ENCODE measurements around the gene ANKDD1B. TPM values are rescaled to one million over a fixed set of nuclear protein-coding genes. Genes with fewer than 3 reads are reported as not detected.
"Not testable (repeated sequence)": the region's sequence is repeated elsewhere in the genome, so short reads cannot be mapped to it uniquely, and the experiment has no call there.

ANKDD1B gene
- total RNA-seq (0.98 TPM), polyA plus RNA-seq (ENCODE audit: insufficient read depth in 1 of 8, insufficient read length in 8 of 8, low replicate concordance in 1 of 8) (1 to 10 TPM in 1 of 8 donors, under 1 TPM in 7; 0.46 to 1.3 (median 0.54) TPM)
- long read RNA-seq, donor 1, result 0 reads
- long read RNA-seq, donor 2, result 0 reads
- long read RNA-seq, donor 3, result 0 reads
- long read RNA-seq, donor 4, result 0 reads
- long read RNA-seq, donor 5, result 0 reads
- long read RNA-seq, donor 6, result 0 reads
- long read RNA-seq, donor 7, result 0 reads
- long read RNA-seq, donor 8, result 0 reads
- long read RNA-seq, donor 9, result 0 reads
- long read RNA-seq, donor 10, result 0 reads
- long read RNA-seq, donor 11, result 0 reads

- Histone ChIP-seq H3K36me3 (ENCODE audit: control insufficient read depth, insufficient read depth, low read length) (no peaks in the 10 kb centered on the region), H3K27ac (ENCODE audit: low read length) (peak within 1 kb of the TSS; percentile 30), H3K27me3 (ENCODE audit: control insufficient read depth, insufficient read depth, low read length) (no peaks in the 10 kb centered on the region), H3K4me1 (ENCODE audit: control insufficient read depth, insufficient read depth, low read length) (peaks cover 5% of the 10 kb centered on the region), H3K9me3 (replicated peaks; ENCODE audit: control insufficient read depth, low read depth, low read length) (no peaks in the 10 kb centered on the region), H3K4me3 (ENCODE audit: low read length) (peak within 1 kb of the TSS; percentile 54)
- under 1% methylated on average over 48 of the region's 52 CpGs for WGBS (ENCODE audit: insufficient coverage)
- DNase-seq, result peak; percentile 52
Measured at GRCh38 chr5:75611311-75612225, at the start of gene ANKDD1B. ANKDD1B (plus strand) TSS chr5:75611453; CDS start chr5:75611635, 182 bp downstream.

- not testable (repeated sequence) for H3K4me3 ChIP-seq (ENCODE audit: low read length); H3K9me3 ChIP-seq (replicated peaks; ENCODE audit: control insufficient read depth, low read depth, low read length); H3K36me3 ChIP-seq (ENCODE audit: control insufficient read depth, insufficient read depth, low read length); H3K27me3 ChIP-seq (ENCODE audit: control insufficient read depth, insufficient read depth, low read length); DNase-seq; H3K4me1 ChIP-seq (ENCODE audit: control insufficient read depth, insufficient read depth, low read length)
- WGBS (ENCODE audit: insufficient coverage), result 86% methylated on average over 11 of the region's 15 CpGs
- H3K27ac ChIP-seq (ENCODE audit: low read length), result peak overlapping the region; percentile 83
Measured at GRCh38 chr5:75565991-75566709, 45.1 kb upstream of the ANKDD1B start.

GRCh38 chr5:75566710-75567309, 44.4 kb upstream of the ANKDD1B start:
- DNase-seq, result peak; percentile 96
- peaks cover 4% of the 10 kb centered on the region for H3K36me3 ChIP-seq (ENCODE audit: control insufficient read depth, insufficient read depth, low read length)
- 52% methylated on average over 6 of the region's 6 CpGs for WGBS (ENCODE audit: insufficient coverage)
- H3K27ac ChIP-seq (ENCODE audit: low read length), result peak overlapping the region; percentile 83
- H3K9me3 ChIP-seq (replicated peaks; ENCODE audit: control insufficient read depth, low read depth, low read length), result peaks cover 9% of the 10 kb centered on the region
- H3K27me3 ChIP-seq (ENCODE audit: control insufficient read depth, insufficient read depth, low read length), result no peaks in the 10 kb centered on the region
- H3K4me3 ChIP-seq (ENCODE audit: low read length), result no peak overlapping the region
- H3K4me1 ChIP-seq (ENCODE audit: control insufficient read depth, insufficient read depth, low read length), result peaks cover 3% of the 10 kb centered on the region

GRCh38 chr5:75567710-75568109, 43.5 kb upstream of the ANKDD1B start:
- peaks cover 9% of the 10 kb centered on the region for H3K9me3 ChIP-seq (replicated peaks; ENCODE audit: control insufficient read depth, low read depth, low read length)
- no peaks in the 10 kb centered on the region for H3K27me3 ChIP-seq (ENCODE audit: control insufficient read depth, insufficient read depth, low read length)
- peaks cover 4% of the 10 kb centered on the region for H3K36me3 ChIP-seq (ENCODE audit: control insufficient read depth, insufficient read depth, low read length)
- no peak overlapping the region for H3K4me3 ChIP-seq (ENCODE audit: low read length)
- peak overlapping the region; percentile 4 for H3K27ac ChIP-seq (ENCODE audit: low read length)
- H3K4me1 ChIP-seq (ENCODE audit: control insufficient read depth, insufficient read depth, low read length), result peaks cover 3% of the 10 kb centered on the region
- DNase-seq, result no peak
- 100% methylated on average over 1 of the region's 2 CpGs for WGBS (ENCODE audit: insufficient coverage)

GRCh38 chr5:75568202-75568601, 43.1 kb upstream of the ANKDD1B start:
- Histone ChIP-seq H3K4me3 (ENCODE audit: low read length) (no peak overlapping the region), H3K36me3 (ENCODE audit: control insufficient read depth, insufficient read depth, low read length) (peaks cover 4% of the 10 kb centered on the region), H3K4me1 (ENCODE audit: control insufficient read depth, insufficient read depth, low read length) (peaks cover 3% of the 10 kb centered on the region), H3K27ac (ENCODE audit: low read length) (no peak overlapping the region), H3K27me3 (ENCODE audit: control insufficient read depth, insufficient read depth, low read length) (no peaks in the 10 kb centered on the region), H3K9me3 (replicated peaks; ENCODE audit: control insufficient read depth, low read depth, low read length) (peaks cover 8% of the 10 kb centered on the region)
- WGBS (ENCODE audit: insufficient coverage), result no CpG with 5 or more reads among the region's 2 CpGs
- no peak for DNase-seq

- WGBS (ENCODE audit: insufficient coverage), result 100% methylated on average over 1 of the region's 2 CpGs
Measured at GRCh38 chr5:75571547-75571946, 39.7 kb upstream of the ANKDD1B start.

GRCh38 chr5:75574791-75575190, 36.5 kb upstream of the ANKDD1B start:
- no peak overlapping the region for H3K4me3 ChIP-seq (ENCODE audit: low read length)
- no CpG with 5 or more reads among the region's 3 CpGs for WGBS (ENCODE audit: insufficient coverage)
- peak overlapping the region; percentile 4 for H3K27ac ChIP-seq (ENCODE audit: low read length)
- H3K36me3 ChIP-seq (ENCODE audit: control insufficient read depth, insufficient read depth, low read length), result peaks cover 4% of the 10 kb centered on the region
- no peaks in the 10 kb centered on the region for H3K27me3 ChIP-seq (ENCODE audit: control insufficient read depth, insufficient read depth, low read length)
- H3K9me3 ChIP-seq (replicated peaks; ENCODE audit: control insufficient read depth, low read depth, low read length), result no peaks in the 10 kb centered on the region
- DNase-seq, result peak; percentile 60
- H3K4me1 ChIP-seq (ENCODE audit: control insufficient read depth, insufficient read depth, low read length), result no peaks in the 10 kb centered on the region

More at GRCh38 chr5:75571547-75571946, 39.7 kb upstream of the ANKDD1B start:
- H3K9me3 ChIP-seq (replicated peaks; ENCODE audit: control insufficient read depth, low read depth, low read length), result no peaks in the 10 kb centered on the region
- H3K27me3 ChIP-seq (ENCODE audit: control insufficient read depth, insufficient read depth, low read length), result no peaks in the 10 kb centered on the region
- H3K4me3 ChIP-seq (ENCODE audit: low read length), result no peak overlapping the region
- peaks cover 1% of the 10 kb centered on the region for H3K4me1 ChIP-seq (ENCODE audit: control insufficient read depth, insufficient read depth, low read length)
- H3K36me3 ChIP-seq (ENCODE audit: control insufficient read depth, insufficient read depth, low read length), result peaks cover 6% of the 10 kb centered on the region
- peak; percentile 15 for DNase-seq
- H3K27ac ChIP-seq (ENCODE audit: low read length), result no peak overlapping the region

GRCh38 chr5:75578280-75578679, 33.0 kb upstream of the ANKDD1B start:
- no CpG with 5 or more reads among the region's 8 CpGs for WGBS (ENCODE audit: insufficient coverage)
- H3K9me3 ChIP-seq (replicated peaks; ENCODE audit: control insufficient read depth, low read depth, low read length); H3K27me3 ChIP-seq (ENCODE audit: control insufficient read depth, insufficient read depth, low read length); H3K36me3 ChIP-seq (ENCODE audit: control insufficient read depth, insufficient read depth, low read length); H3K27ac ChIP-seq (ENCODE audit: low read length); DNase-seq; H3K4me3 ChIP-seq (ENCODE audit: low read length); H3K4me1 ChIP-seq (ENCODE audit: control insufficient read depth, insufficient read depth, low read length): not testable (repeated sequence)

GRCh38 chr5:75584641-75585040, 26.6 kb upstream of the ANKDD1B start:
- Histone ChIP-seq H3K27ac (ENCODE audit: low read length) (no peak overlapping the region), H3K27me3 (ENCODE audit: control insufficient read depth, insufficient read depth, low read length) (no peaks in the 10 kb centered on the region), H3K4me1 (ENCODE audit: control insufficient read depth, insufficient read depth, low read length) (no peaks in the 10 kb centered on the region), H3K36me3 (ENCODE audit: control insufficient read depth, insufficient read depth, low read length) (peaks cover 5% of the 10 kb centered on the region), H3K4me3 (ENCODE audit: low read length) (no peak overlapping the region), H3K9me3 (replicated peaks; ENCODE audit: control insufficient read depth, low read depth, low read length) (no peaks in the 10 kb centered on the region)
- no peak for DNase-seq
- no CpG with 5 or more reads among the region's 2 CpGs for WGBS (ENCODE audit: insufficient coverage)

Measured in muscle of leg (tissue), 16 donors.